ENCODE data around the gene LRCH4. TPM values are rescaled to one million over a fixed set of nuclear protein-coding genes. Genes with fewer than 3 reads are reported as not detected.
A peak's percentile ranks its signal among the peaks of the same experiment; 100 is the strongest.

Gene LRCH4
- total and polyA plus RNA-seq, 8 donors: 16.4 to 106 (median 27.7) TPM

DNA sequence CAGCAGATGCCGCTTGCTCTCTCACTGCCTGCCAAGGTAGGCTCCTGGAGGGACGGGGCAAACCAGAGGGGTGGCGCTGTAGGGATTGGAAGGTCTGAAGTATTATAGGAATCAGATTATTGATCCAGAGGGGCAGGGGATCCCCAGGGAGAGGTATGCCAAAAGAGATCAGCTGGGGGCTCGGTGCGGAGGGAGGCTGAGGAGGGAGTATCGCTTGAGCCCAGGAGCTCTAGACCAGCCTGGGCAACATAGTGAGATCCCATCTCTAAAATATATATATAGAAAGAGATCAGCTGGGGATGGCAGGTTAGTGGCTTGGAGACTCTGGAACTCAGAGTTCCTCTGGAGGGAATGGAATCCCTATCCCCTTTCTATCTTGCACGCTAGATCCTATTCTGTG lies 9.3 kb upstream of the LRCH4 start:
- no peak overlapping the region for H3K4me3 ChIP-seq
- intact Hi-C loops (cut with DNase I): no loop called here
- no peak overlapping the region for H3K27ac ChIP-seq
- no peaks in the 10 kb centered on the region for H3K27me3 ChIP-seq
- no peaks in the 10 kb centered on the region for H3K9me3 ChIP-seq
- 94 to 97% methylated on average over 7 of the region's 7 CpGs for WGBS, 2 donors
- no peaks in the 10 kb centered on the region for H3K4me1 ChIP-seq
- H3K36me3 ChIP-seq: no peaks in the 10 kb centered on the region
- no peak for FAIRE-seq
- no peak for ATAC-seq
- TF ChIP-seq CTCF (IDR thresholded peaks at IDR 0.05): no peak
- no peak for DNase-seq

DNA sequence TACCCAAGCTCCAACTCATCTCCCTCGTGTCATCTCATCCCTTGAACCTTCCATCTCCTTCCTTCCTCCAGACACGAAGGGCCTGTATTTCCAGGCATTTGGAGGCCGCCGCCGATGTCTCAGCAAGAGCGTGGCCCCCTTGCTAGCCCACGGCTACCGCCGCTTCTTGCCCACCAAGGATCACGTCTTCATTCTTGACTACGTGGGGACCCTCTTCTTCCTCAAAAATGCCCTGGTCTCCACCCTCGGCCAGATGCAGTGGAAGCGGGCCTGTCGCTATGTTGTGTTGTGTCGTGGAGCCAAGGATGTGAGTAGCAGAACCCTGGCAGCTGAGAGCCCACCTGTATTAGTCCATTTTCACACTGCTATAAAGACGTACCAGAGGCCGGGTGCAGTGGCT lies 5.7 kb upstream of the LRCH4 start:
- Histone ChIP-seq H3K27me3 (no peaks in the 10 kb centered on the region), H3K4me1 (no peaks in the 10 kb centered on the region), H3K27ac (no peak overlapping the region), H3K4me3 (no peak overlapping the region), H3K9me3 (no peaks in the 10 kb centered on the region), H3K36me3 (no peaks in the 10 kb centered on the region)
- WGBS, 2 donors: 79 to 90% methylated on average over 17 of the region's 17 CpGs
- FAIRE-seq: no peak
- no peak for DNase-seq
- no peak for TF ChIP-seq CTCF (IDR thresholded peaks at IDR 0.05)
- ATAC-seq: no peak
- intact Hi-C loops (cut with DNase I): no loop called here

DNA sequence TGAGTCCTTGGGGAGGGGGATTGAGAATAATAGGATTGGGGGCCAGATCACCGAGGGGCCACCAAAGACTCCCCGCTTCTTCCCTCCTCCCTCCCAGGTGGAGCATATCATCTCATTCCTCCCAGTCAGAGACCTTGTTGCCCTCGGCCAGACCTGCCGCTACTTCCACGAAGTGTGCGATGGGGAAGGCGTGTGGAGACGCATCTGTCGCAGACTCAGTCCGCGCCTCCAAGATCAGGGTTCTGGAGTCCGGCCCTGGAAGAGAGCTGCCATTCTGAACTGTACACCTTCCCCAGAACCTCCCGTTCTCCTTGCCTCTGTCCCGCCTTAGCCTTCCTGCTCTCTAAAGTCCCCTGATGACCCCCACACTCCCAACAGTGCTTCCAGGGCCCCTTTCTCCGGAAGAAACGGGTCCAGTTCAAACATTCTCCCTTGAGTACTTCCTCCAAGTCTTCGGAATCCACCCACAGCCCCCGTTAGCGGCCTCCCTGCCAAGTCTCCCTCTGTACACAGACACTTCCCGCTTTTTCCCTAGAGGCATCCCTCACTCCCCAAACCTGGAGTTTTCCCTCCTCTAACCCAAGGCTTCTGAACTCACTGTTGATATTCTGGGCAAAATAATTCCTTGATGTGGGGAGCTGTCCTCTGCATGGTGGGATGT lies 4.3 kb upstream of the LRCH4 start:
- intact Hi-C loops (cut with DNase I): no loop called here
- FAIRE-seq: no peak
- H3K27ac ChIP-seq: no peak overlapping the region

DNA sequence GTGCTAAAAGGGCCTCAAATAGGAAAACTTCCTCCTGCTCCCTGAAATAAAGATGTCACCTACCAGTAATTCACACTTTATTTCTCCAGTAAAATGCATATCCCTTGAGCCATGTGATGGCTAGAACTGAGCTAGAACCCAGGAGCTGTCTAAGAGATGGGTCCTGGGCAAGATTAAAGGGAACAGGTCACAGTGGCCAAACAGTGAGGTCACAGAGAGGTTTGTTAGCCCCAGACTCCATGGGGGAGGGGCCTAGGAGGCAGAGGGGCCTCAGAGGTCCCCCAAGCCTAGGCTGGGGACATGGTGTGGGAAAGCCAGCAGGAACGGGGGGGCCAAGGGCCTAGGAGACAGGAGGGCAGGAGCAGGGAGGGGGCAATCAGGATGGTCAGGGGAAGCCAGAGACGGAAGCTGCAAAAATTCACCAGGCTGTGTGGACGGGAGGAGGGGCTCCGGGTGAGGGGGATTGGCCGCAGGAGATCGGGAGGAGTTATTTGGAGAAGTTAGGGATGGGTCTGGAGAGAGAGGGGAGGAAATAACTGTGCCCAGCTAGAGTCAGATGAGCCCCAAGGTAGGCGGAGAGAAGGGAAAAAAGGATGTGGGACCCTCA lies 3.5 kb upstream of the LRCH4 start:
- Histone ChIP-seq H3K27ac (no peak overlapping the region), H3K27me3 (no peaks in the 10 kb centered on the region), H3K9me3 (no peaks in the 10 kb centered on the region), H3K36me3 (no peaks in the 10 kb centered on the region), H3K4me3 (no peak overlapping the region), H3K4me1 (peaks cover 0 to 1% (median 0%) of the 10 kb centered on the region in 3 donors)
- WGBS, 2 donors: 44 to 46% methylated on average over 7 of the region's 7 CpGs
- TF ChIP-seq CTCF (IDR thresholded peaks at IDR 0.05): no peak
- FAIRE-seq (no peak), ATAC-seq (no peak), DNase-seq (peak in 2 of 6 donors; percentile 17 to 34)
- intact Hi-C loops (cut with DNase I): no loop called here

More for the DNA sequence above, 4.3 kb upstream of the LRCH4 start:
- Histone ChIP-seq H3K27me3 (no peaks in the 10 kb centered on the region), H3K4me1 (no peaks in the 10 kb centered on the region), H3K4me3 (no peak overlapping the region), H3K36me3 (no peaks in the 10 kb centered on the region), H3K9me3 (no peaks in the 10 kb centered on the region)
- ATAC-seq (no peak), DNase-seq (peak in 2 of 6 donors; percentile 19 to 51)
- WGBS, 2 donors: 53% methylated on average over 20 of the region's 20 CpGs
- TF ChIP-seq CTCF (IDR thresholded peaks at IDR 0.05): no peak

GRCh38 chr7:100588438-100588837 lies 2.5 kb upstream of the LRCH4 start:
- 55 to 78% methylated on average over 1 of the region's 1 CpG for WGBS, 2 donors
- no peak overlapping the region for H3K4me3 ChIP-seq
- DNase-seq (no peak), FAIRE-seq (no peak), ATAC-seq (no peak)
- no peak for TF ChIP-seq CTCF (IDR thresholded peaks at IDR 0.05)
- H3K36me3 ChIP-seq: no peaks in the 10 kb centered on the region
- H3K27me3 ChIP-seq: no peaks in the 10 kb centered on the region
- no peak overlapping the region for H3K27ac ChIP-seq
- peaks cover 6 to 11% (median 7%) of the 10 kb centered on the region in 3 donors for H3K4me1 ChIP-seq
- intact Hi-C loops (cut with DNase I): no loop called here
- H3K9me3 ChIP-seq: no peaks in the 10 kb centered on the region

All from pancreas (tissue), 10 donors.